Neural progenitor cell (in vitro differentiated cells): ENCODE measurements around the gene SMC6.

ENCODE experiments used
- CTCF ChIP-seq: fragments of 200-600 bp; sonication (generic); IDR thresholded peaks from 2 replicates; pipeline ENCODE4 v1.5.1; 2017; ENCODE audit warnings: antibody characterized with exemption, mild to moderate bottlenecking
- EZH2 ChIP-seq: fragments of 200-600 bp; sonication (generic); IDR thresholded peaks from 2 replicates; pipeline ENCODE4 v1.6.1; 2017; ENCODE audit warnings: antibody characterized with exemption, mild to moderate bottlenecking, moderate library complexity
- EZH2phosphoT487 ChIP-seq: fragments of 200-600 bp; sonication (generic); IDR thresholded peaks from 2 replicates; pipeline ENCODE4 v1.6.1; 2017; ENCODE audit warnings: antibody characterized with exemption

- TF ChIP-seq CTCF (no peak), EZH2 (no peak), EZH2phosphoT487 (no peak)
These were observed 8.8 kb upstream of the SMC6 start for GRCh38 chr2:17762451-17762850.
